Activated naive CD8-positive, alpha-beta T cell treated with anti-CD3 and anti-CD28 coated beads for 36 hours (primary cell): ENCODE results near the gene SHC1. TPM values are rescaled to one million over a fixed set of nuclear protein-coding genes. Genes with fewer than 3 reads are reported as not detected.

Experiments used
- DNase-seq: peaks from one replicate; pipeline ENCODE4 v3.0.0; 2021
- H3K27ac Mint-ChIP-seq: one replicate; pipeline ENCODE4 v1.8.0; 2022; ENCODE audit warnings: mild to moderate bottlenecking, moderate library complexity, mixed read lengths
- H3K27me3 Mint-ChIP-seq: one replicate; pipeline ENCODE4 v1.8.0; 2022; ENCODE audit warnings: mild to moderate bottlenecking, mixed read lengths
- H3K36me3 Mint-ChIP-seq: one replicate; pipeline ENCODE4 v1.8.0; 2021; ENCODE audit warnings: mild to moderate bottlenecking, mixed read lengths
- H3K4me1 Mint-ChIP-seq: one replicate; pipeline ENCODE4 v1.8.0; 2021; ENCODE audit warnings: mixed read lengths
- H3K4me3 Mint-ChIP-seq: one replicate; pipeline ENCODE4 v1.8.0; 2022; ENCODE audit warnings: mild to moderate bottlenecking, moderate library complexity, mixed read lengths
- H3K9me3 Mint-ChIP-seq: one replicate; pipeline ENCODE4 v1.8.0; 2022; ENCODE audit warnings: mixed read lengths
- total RNA-seq, 2 experiments: library from RNA; stranded (reverse); gene quantifications; one replicate each; pipeline ENCODE4 v1.2.3, GENCODE V29; 2021

SHC1 gene
- total RNA-seq, 2 experiments from 2014 or later, result 34.7 to 38.4 TPM

DNA sequence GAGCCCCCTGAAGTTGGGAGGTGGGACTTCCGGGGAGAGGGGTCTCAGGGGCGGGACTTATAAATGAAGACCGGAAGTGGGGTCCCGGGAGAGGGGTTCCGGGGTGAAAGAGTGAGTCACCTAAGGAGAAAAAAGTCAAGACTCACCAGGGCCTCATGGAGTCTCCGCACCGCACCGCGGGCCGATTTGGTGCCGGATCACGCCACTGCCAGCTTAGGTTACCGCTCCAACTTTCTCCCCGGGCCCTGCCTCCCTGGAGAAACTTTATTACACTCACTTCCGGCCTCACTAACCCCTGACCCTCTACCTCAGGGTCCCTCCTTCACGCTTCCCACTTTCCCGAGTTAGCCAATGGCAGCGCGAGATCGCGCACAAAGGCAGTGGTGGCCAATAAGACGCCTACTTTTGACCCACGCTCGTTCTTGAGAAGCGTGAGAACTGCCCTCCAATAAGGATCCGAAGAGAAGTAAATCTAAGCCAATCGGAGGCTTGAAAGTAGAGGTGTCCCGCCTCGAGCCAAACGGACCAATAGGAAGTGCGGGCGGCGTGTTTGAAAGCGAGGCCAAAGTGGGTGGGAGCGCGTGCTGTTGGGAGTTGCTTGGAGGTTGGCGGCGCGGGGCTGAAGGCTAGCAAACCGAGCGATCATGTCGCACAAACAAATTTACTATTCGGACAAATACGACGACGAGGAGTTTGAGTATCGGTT is 3.7 kb upstream of the SHC1 start, which contains the start of gene CKS1B:
CKS1B (plus strand) TSS at position 580 of the 706 bp plus-strand sequence; CDS start at position 645, 65 bp downstream.
- Mint-ChIP-seq H3K9me3 (no peaks in the 10 kb centered on the region), H3K27me3 (no peaks in the 10 kb centered on the region), H3K36me3 (peaks cover 26% of the 10 kb centered on the region)

DNA sequence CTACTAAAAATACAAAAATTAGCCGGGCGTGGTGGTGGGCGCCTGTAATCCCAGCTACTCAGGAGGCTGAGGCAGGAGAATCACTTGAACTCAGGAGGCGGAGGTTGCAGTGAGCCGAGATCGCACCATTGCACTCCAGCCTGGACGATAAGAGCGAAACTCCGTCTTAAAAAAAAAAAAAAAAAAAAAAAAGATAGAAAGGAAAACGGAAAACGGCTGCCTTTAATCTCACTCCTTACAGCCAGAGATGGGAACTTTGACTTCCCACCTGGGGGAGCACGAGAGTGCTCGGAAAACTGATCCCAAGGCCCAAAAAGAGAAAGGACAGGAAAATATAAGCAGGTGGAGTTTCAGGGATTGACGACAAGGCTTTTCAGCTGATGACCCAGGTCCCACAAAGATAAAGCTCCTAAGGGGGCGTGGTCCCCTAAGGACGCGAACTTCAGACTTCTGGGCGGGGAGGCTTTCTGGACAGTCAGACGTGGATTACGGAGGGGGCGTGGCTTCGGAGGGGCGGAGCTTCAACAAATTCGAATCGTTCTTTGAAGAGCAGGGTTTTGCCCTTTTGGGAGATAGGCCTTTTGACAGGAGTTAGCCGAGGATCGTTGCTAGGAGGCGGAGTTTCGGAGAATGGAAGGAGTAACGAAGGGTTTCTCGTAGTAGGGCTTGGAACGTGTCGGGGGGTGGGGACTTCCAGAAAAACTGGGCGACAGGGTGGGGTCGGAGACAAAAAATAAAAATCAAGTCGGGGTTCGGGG is 3.0 kb upstream of the SHC1 start:
- Mint-ChIP-seq H3K36me3 (peaks cover 23% of the 10 kb centered on the region), H3K27ac (no peak overlapping the region), H3K4me3 (no peak overlapping the region), H3K9me3 (no peaks in the 10 kb centered on the region), H3K4me1 (peaks cover 27% of the 10 kb centered on the region), H3K27me3 (no peaks in the 10 kb centered on the region)
- DNase-seq, result peak; percentile 91

More for the DNA sequence above, 3.7 kb upstream of the SHC1 start, which contains the start of gene CKS1B:
- H3K4me1 Mint-ChIP-seq, result peaks cover 24% of the 10 kb centered on the region
- no peak within 1 kb of the TSS for H3K27ac Mint-ChIP-seq
- DNase-seq, result peak; percentile 91
- no peak within 1 kb of the TSS for H3K4me3 Mint-ChIP-seq

DNA sequence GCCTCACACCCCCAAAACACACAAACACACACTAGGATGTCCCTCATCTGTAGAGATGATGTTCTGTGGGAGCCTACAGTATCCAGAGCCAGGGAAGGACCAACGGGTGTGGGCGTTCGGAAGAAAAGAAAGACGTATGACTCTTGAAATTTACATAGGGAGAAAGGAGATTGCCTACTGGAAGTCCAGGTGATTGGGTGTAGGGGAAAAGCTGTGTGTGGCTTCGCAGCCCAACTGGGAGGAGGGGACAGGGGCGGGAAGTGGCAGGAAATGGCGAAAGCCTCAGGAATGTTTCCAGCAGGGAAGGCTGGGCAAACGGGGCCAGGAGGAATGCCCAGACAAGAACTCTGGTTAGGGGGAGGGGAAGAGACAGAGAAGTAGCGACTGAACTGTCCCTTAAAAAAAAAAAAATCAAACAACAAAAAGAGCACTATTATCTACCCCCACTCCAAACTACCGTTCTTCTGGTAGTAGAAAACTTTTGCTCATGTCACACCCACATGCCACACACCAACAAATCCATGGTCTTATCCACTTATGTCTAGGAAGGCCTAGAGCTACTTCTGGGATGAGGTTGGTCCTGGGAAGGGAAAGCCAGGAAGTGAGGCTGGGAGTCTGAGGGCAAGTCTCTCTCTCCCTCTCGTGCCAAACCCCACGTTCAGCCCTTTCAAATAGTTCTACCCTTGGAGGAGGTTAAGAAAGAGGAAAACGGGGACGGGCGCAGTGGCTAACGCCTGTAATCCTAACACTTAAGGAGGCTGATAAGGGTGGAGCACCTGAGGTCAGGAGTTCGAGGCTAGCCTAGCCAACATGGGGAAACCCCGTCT is 2.2 kb upstream of the SHC1 start:
- no peak for DNase-seq
- peaks cover 19% of the 10 kb centered on the region for H3K36me3 Mint-ChIP-seq
- no peaks in the 10 kb centered on the region for H3K27me3 Mint-ChIP-seq
- peak overlapping the region; percentile 39 for H3K27ac Mint-ChIP-seq
- no peak overlapping the region for H3K4me3 Mint-ChIP-seq
- H3K9me3 Mint-ChIP-seq, result no peaks in the 10 kb centered on the region
- peaks cover 30% of the 10 kb centered on the region for H3K4me1 Mint-ChIP-seq

DNA sequence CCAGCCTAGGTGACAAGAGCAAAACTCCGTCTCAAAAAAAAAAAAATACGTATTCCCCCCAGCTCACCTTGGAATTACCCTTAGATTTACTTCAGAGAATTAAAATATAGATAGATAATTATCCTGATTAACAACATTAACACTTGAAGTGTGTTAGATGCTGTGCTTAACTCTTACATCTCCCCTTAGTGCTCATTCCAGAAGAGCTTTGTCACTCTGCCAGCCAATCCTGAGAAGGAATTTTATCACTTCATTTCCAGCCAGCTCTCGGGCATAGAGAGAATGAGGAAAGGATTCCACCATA is 1.6 kb upstream of the SHC1 start:
- Mint-ChIP-seq H3K27ac (peak overlapping the region; percentile 39), H3K4me1 (peaks cover 30% of the 10 kb centered on the region)

DNA sequence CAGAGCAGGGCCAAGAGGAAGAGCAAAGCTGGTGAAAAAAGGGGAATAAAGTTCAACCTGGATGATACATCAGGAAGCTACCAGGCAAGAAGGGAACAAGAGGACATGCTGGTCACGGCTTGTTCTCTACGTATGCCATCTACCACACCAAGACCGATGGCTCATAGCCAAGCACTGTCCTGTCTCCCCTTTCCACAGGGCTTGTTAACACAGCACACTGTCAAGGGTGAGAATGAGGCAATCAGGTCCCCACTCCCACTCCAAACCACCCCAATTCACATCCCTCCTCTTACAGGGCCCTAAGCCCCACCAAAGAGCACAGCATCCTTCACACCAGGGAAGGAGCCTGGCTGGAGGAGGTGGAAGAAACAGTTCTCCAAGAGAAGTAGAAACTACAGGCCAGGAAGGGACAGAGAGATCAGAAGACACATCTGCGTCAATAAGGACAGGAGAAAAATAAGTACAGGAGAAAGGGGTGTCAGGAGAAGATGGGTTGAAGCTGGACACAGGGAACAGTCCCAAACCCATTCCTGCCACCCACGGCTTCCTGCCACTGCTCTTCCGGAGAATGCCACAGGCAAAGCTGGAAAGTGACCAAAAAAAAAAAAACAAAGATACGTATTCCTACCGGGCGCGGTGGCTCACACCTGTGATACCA is 923 bp upstream of the SHC1 start:
- Mint-ChIP-seq H3K4me3 (peak overlapping the region; percentile 37), H3K9me3 (no peaks in the 10 kb centered on the region), H3K36me3 (peaks cover 8% of the 10 kb centered on the region), H3K27ac (no peak overlapping the region), H3K4me1 (peaks cover 30% of the 10 kb centered on the region), H3K27me3 (no peaks in the 10 kb centered on the region)
- no peak for DNase-seq

More for the DNA sequence above, 1.6 kb upstream of the SHC1 start:
- no peak for DNase-seq
- H3K4me3 Mint-ChIP-seq, result no peak overlapping the region
- no peaks in the 10 kb centered on the region for H3K27me3 Mint-ChIP-seq
- H3K9me3 Mint-ChIP-seq, result no peaks in the 10 kb centered on the region
- peaks cover 15% of the 10 kb centered on the region for H3K36me3 Mint-ChIP-seq

DNA sequence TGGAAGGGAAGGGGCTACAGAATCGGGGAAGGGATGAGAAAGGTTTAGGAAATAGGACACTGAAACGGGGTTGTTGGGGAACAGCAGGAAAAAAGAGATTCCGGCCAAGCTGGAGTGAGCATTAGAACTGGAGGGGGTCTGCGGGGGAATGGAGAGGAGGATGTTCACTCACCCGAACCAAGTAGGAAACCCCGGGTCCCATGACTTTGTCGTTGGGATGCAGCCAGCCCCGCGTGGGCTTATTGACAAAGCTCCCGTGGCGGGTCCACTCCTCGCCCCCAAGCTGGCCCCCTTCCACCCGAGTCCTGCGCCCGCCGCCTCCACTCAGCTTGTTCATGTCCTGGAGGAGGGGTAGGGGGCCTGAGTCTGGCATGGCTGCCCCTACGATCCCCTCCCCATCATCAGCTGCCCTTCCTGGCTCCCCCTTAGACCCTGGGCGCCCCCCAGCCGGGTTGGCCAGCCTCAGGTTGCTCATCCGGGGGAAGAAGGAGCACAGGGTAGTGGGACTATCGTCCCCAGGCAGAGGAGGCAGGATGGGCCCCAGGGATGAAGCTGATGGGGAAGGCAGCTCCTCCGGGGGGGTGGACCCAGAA is 591 bp downstream of the SHC1 start:
- peaks cover 12% of the 10 kb centered on the region for H3K36me3 Mint-ChIP-seq
- no peak for DNase-seq
- no peaks in the 10 kb centered on the region for H3K27me3 Mint-ChIP-seq
- no peak overlapping the region for H3K27ac Mint-ChIP-seq
- H3K4me1 Mint-ChIP-seq, result peaks cover 30% of the 10 kb centered on the region
- no peaks in the 10 kb centered on the region for H3K9me3 Mint-ChIP-seq
- no peak overlapping the region for H3K4me3 Mint-ChIP-seq

DNA sequence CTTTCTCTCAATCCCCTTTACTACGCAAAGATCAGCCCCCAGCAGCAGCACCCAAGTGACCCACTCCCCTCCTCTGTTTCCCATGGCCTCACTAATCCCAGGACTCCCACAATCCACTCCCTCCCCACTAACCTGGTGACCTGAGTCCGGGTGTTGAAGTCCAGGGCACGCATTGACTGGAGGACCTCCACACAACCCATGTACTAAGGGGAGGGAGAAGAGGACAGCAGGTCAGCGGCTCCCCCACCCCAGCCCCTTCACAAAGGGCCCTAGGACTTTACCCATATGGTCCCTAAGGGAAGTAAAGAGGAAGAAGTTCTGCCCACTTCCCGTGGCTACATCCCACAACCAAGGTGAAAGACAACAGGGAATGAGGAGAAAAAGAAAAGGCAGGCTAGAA is 1.3 kb downstream of the SHC1 start:
- peak overlapping the region; percentile 14 for H3K4me3 Mint-ChIP-seq
- peak overlapping the region; percentile 76 for H3K27ac Mint-ChIP-seq
- no peak for DNase-seq
- peaks cover 12% of the 10 kb centered on the region for H3K36me3 Mint-ChIP-seq
- peaks cover 32% of the 10 kb centered on the region for H3K4me1 Mint-ChIP-seq
- H3K9me3 Mint-ChIP-seq, result no peaks in the 10 kb centered on the region
- no peaks in the 10 kb centered on the region for H3K27me3 Mint-ChIP-seq

DNA sequence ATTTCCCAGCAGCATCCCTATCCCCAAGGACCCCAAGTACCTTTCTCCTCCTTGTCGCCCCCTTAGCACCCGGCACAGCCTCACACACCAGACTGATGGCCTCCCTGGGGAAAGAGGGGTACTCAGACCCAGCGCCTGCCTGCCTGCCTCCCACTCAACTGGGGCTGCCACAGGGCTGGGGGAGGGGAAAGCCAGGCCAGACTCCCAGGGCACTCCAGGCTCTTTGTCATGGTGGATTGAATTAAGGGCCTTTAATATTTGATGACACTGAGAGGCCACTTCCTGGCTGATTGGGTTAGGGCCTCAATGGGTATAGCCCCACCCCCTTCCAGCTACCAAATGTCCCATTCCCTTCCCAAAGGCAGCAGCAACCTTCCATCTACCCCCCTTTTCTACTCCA is 1.8 kb downstream of the SHC1 start:
- H3K27me3 Mint-ChIP-seq, result no peaks in the 10 kb centered on the region
- peak overlapping the region; percentile 76 for H3K27ac Mint-ChIP-seq
- DNase-seq, result no peak
- H3K4me1 Mint-ChIP-seq, result peaks cover 36% of the 10 kb centered on the region
- no peak overlapping the region for H3K4me3 Mint-ChIP-seq
- peaks cover 15% of the 10 kb centered on the region for H3K36me3 Mint-ChIP-seq
- H3K9me3 Mint-ChIP-seq, result no peaks in the 10 kb centered on the region

DNA sequence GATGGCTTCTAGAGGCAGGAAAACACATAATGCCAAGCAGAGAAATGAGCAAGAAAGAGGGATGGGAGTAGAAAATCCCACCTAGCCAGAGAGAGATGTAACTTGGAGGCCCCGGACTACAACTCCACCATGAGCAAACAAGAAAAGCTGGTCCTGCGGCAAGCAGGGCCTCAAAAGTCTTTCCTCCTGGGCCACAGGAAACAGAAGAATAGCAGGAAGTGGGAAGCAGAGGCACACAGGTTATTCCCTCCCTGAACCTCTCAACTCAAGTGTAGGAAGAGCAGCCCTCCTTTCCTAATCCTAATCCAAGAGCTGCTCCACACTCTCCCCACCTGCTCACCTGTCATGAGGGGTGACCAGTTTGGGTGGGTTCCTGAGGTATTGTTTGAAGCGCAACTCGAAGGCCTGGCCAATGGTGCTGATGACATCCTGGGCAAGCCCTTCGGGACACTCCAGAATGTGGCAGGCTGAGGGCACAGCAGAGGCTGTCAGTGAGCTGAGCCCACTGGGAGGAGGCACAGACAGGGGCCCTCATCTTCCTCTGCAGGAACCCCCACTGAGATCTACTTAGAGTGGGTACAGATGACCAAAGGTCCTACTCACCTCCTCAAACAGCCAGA is 3.1 kb downstream of the SHC1 start:
- DNase-seq, result no peak

DNA sequence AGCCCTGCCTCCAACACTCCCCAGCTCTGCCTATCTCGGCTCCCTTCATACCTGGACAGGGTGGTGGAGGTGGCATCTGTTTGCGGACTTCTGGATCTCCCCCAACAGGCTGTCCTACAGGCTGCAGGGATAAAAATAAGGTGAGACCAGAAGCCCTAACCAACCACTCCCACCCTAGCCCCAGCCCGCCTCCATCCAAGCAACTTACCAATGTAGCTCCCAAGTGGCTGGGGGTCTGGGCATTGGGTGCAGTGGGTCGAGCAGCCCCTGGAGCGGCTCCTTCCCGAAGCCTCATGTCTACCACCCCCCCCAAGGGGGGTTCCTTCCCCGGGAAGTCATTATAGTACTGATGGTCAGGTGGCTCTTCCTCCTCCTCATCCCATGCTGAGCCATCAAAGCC is 4.4 kb downstream of the SHC1 start:
- H3K36me3 Mint-ChIP-seq, result peaks cover 21% of the 10 kb centered on the region
- H3K9me3 Mint-ChIP-seq, result no peaks in the 10 kb centered on the region
- H3K4me3 Mint-ChIP-seq, result no peak overlapping the region
- no peak for DNase-seq
- no peak overlapping the region for H3K27ac Mint-ChIP-seq
- H3K27me3 Mint-ChIP-seq, result no peaks in the 10 kb centered on the region
- H3K4me1 Mint-ChIP-seq, result peaks cover 29% of the 10 kb centered on the region

More for the DNA sequence above, 3.1 kb downstream of the SHC1 start:
- no peaks in the 10 kb centered on the region for H3K9me3 Mint-ChIP-seq
- H3K4me3 Mint-ChIP-seq, result no peak overlapping the region
- no peaks in the 10 kb centered on the region for H3K27me3 Mint-ChIP-seq
- H3K4me1 Mint-ChIP-seq, result peaks cover 37% of the 10 kb centered on the region
- no peak overlapping the region for H3K27ac Mint-ChIP-seq
- peaks cover 22% of the 10 kb centered on the region for H3K36me3 Mint-ChIP-seq

DNA sequence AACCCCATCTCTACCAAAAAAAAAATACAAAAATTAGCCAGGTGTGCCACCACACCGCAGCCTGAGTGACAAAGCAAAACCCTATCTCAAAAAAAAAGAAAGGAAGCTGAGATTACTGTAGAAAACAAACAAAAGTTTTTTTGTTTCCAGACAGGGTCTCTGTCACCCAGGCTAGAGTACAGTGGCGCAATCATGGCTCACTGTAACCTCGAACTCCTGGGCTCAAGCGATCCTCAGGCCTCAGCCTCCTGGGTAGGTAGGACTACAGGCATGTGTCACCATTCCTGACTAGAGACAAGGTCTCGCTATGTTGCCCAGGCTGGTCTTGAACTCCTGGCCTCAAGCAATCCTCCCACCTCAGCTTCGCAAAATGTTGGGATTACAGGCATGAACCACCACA is 6.2 kb downstream of the SHC1 start:
- no peak overlapping the region for H3K4me3 Mint-ChIP-seq
- H3K4me1 Mint-ChIP-seq, result peaks cover 30% of the 10 kb centered on the region
- H3K27ac Mint-ChIP-seq, result peak overlapping the region; percentile 47
- H3K9me3 Mint-ChIP-seq, result no peaks in the 10 kb centered on the region
- H3K27me3 Mint-ChIP-seq, result no peaks in the 10 kb centered on the region
- DNase-seq, result no peak
- peaks cover 23% of the 10 kb centered on the region for H3K36me3 Mint-ChIP-seq

DNA sequence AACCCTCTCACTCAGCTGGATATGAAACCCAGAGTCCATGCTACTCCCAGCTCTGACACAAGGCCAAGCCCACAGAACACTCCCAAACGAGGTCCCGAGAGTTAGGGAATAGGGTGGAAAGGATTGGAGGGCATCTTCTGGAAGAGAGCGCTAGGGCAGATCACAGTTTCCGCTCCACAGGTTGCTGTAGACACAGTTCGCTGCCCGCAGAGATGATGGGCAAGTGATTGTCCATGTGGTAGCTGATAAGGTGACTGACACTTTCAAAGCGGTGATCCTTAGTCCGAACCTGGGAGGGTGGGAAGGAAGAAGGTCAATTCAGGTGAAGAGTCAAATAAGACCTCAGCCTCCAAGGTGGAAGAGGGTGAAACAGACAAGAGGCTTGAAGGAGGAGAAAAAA is 6.9 kb downstream of the SHC1 start:
- peak overlapping the region; percentile 47 for H3K27ac Mint-ChIP-seq
- no peaks in the 10 kb centered on the region for H3K27me3 Mint-ChIP-seq
- H3K4me1 Mint-ChIP-seq, result peaks cover 26% of the 10 kb centered on the region
- no peak for DNase-seq
- H3K9me3 Mint-ChIP-seq, result no peaks in the 10 kb centered on the region
- H3K4me3 Mint-ChIP-seq, result no peak overlapping the region
- H3K36me3 Mint-ChIP-seq, result peaks cover 23% of the 10 kb centered on the region

DNA sequence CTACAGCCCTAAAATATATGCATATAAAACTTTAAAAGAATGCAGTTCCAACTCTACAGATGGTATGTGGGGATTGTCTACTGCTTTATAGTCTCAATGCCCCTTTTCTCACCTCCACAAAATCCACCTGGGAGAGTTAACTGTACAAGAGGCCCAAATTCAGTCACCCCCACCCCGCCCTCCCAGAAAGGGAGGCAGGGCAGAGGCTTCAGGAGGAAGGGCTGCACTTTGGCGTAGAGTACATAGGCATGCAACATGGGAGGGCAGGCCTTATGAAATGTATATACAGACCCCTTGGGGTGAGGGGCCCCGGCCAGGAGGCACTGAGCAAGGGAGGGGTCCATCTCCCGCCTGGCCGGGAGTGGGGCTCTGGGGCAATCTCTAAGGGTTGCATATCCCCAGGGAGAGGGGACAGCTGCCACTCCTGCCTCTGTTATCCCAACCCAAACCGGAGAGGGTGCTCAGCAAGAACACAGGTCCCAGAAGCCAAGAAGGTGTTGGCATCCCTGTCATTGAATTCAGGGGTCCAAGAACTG is 7.7 kb downstream of the SHC1 start:
- Mint-ChIP-seq H3K27ac (peak overlapping the region; percentile 89), H3K27me3 (no peaks in the 10 kb centered on the region), H3K36me3 (peaks cover 23% of the 10 kb centered on the region), H3K9me3 (no peaks in the 10 kb centered on the region), H3K4me3 (peak overlapping the region; percentile 88), H3K4me1 (peaks cover 27% of the 10 kb centered on the region)
- DNase-seq, result no peak
